A549 treated with dexamethasone at 1 μM for 4 hours (cell line): ENCODE measurements around the gene TRIM47. TPM values are rescaled to one million over a fixed set of nuclear protein-coding genes. Genes with fewer than 3 reads are reported as not detected.

Experiments used
- total RNA-seq: library from RNA; stranded (reverse); fragments of 200-300 nt; extraction: Qiagen RNA extraction; gene quantifications from 5 replicates; pipeline ENCODE4 v1.2.3, GENCODE V29; 2022

The TRIM47 gene
- total RNA-seq = 145 to 227 TPM (median 215 TPM) in 5 replicates

GRCh38 chr17:75878174-75878998, at the start of gene TRIM47:
Gene TRIM47 (minus strand): TSS chr17:75878581. CDS start chr17:75878548, 33 bp downstream.

DNA sequence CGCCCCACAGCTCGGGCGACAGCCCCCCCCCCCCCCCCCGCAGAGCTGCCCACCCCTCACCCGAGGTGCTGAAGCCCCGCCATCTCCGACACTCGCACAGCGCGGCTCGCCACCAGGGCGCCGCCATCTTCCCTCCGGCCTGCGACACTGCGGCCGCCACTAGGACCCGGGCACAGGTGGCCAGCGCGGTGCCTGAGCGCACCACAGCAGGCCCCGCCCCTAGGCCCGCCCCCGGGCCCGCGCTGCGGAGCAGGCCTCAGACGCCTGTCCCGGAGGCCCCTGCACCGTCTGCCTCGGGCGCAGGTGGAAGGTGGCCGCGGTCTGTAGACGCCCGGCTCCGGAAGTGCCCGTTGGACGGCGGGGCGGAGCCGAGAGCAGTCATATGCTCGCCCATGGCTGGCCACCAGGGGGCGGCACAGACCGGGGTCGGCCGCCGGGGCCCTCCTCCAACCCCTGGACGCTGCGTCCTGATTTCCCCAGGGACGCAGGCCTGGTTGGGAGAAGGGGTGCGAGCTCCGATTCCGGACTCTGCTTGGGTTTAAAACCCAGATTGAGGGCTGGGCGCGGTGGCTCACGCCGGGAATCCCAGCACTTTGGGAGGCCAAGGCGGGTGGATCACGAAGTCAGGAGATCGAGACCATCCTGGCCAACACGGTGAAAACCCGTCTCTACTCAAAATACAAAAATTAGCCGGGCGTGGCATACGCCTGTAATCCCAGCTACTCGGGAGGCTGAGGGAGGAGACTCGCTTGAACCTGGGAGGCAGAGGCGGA, 26.6 kb upstream of the TRIM47 start, which contains the start of gene MRPL38:
TSS of gene MRPL38 (minus strand) at position 136 of the 773 bp plus-strand sequence. CDS start at position 127, 9 bp downstream.

GRCh38 chr17:75896415-75897159, 18.2 kb upstream of the TRIM47 start, which contains the start of gene TRIM65:
Gene TRIM65 (minus strand): TSS chr17:75896951. CDS start chr17:75896937, 14 bp downstream.

GRCh38 chr17:75855310-75856061, 22.9 kb downstream of the TRIM47 start, which contains the start of gene WBP2:
Gene WBP2 (minus strand): TSS chr17:75855335. CDS start chr17:75855297, 38 bp downstream.

DNA sequence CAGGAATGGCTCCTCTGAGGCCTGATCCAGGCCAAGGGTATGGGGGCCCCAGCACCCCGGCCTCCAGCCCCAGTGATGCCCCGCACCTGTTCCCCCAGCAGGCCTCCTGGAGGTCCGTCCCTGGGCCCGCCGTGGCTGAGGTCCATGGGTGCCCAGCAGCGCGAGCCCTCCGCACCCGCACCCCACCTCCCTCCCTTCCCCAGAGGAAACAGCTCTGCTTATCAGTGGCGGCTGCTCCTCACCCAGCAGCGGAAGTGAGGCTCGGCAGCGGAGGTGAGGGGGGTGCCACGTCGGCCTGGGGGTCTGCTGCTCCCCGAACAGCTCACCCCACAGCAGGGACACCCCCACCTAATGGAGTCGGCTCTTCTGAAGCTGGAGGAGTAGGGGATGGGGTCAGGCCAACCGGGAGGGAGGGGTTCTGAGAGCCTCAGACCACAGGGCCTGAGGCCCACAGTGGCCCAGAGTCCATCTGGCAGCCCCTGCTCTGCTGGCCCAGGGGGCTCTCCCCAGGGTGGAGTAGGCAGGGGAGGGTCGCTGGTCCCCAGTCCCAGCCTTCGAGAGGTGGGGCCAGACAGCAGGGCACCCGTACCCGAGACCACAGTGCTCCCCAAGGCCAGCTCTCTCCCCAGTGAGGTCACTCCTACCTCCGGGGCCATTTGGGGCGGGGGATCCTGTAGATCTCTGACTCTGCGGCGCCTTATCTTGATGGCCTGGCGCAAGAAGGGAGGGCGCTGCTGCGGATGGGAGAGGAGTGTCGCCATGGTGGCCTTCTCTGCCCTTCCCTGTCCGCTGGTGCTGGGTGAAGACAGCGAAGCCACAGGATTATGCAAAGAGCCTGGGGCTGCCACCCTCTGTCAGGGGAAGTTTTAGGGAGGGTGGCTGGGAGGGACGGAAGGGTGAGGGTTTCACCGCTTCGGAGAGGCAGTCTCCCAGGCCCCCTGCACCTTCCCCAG, 34.5 kb downstream of the TRIM47 start, which contains the start of gene UNC13D:
TSS of gene UNC13D (minus strand) at position 828 of the 953 bp plus-strand sequence. CDS start at position 761, 67 bp downstream.

Other genes with a start within 250 kb of the TRIM47 start
- 0.71 to 1.1 TPM (median 1.0 TPM) in 5 replicates for gene SMIM5, start 245.1 kb downstream of the TRIM47 start, total RNA-seq
- 21.9 to 27.7 TPM (median 26.7 TPM) in 5 replicates for gene RECQL5, start 211.4 kb downstream of the TRIM47 start, total RNA-seq
- gene SAP30BP, start 211.2 kb downstream of the TRIM47 start, total RNA-seq = 121 to 138 TPM (median 123 TPM) in 5 replicates
- gene ITGB4, start 157.1 kb downstream of the TRIM47 start, total RNA-seq = 81.3 to 148 TPM (median 126 TPM) in 5 replicates
- gene GALK1, start 113.4 kb downstream of the TRIM47 start, total RNA-seq = 56.4 to 83.4 TPM (median 76.0 TPM) in 5 replicates
- 25.1 to 30.9 TPM (median 29.6 TPM) in 5 replicates for gene UNK, start 93.8 kb downstream of the TRIM47 start, total RNA-seq
- 3.2 to 6.9 TPM (median 6.3 TPM) in 5 replicates for gene UNC13D, start 34.2 kb downstream of the TRIM47 start, total RNA-seq
- 86.8 to 93.9 TPM (median 89.6 TPM) in 5 replicates for gene WBP2, start 23.2 kb downstream of the TRIM47 start, total RNA-seq
- gene TRIM65, start 18.4 kb upstream of the TRIM47 start, total RNA-seq = 24.6 to 40.6 TPM (median 35.3 TPM) in 5 replicates
- 78.3 to 135 TPM (median 120 TPM) in 5 replicates for gene MRPL38, start 26.3 kb upstream of the TRIM47 start, total RNA-seq
- gene FBF1, start 62.5 kb upstream of the TRIM47 start, total RNA-seq = 3.8 to 8.2 TPM (median 7.2 TPM) in 5 replicates
- gene ACOX1, start 100.6 kb upstream of the TRIM47 start, total RNA-seq = 15.4 to 19.6 TPM (median 18.6 TPM) in 5 replicates
- 20.4 to 22.4 TPM (median 22.0 TPM) in 5 replicates for gene TEN1, start 100.7 kb upstream of the TRIM47 start, total RNA-seq
- gene CDK3, start 122.3 kb upstream of the TRIM47 start, total RNA-seq = 1.3 to 4.7 TPM (median 4.1 TPM) in 5 replicates
- 12.7 to 19.5 TPM (median 17.8 TPM) in 5 replicates for gene EVPL, start 148.7 kb upstream of the TRIM47 start, total RNA-seq
- 70.7 to 88.6 TPM (median 85.9 TPM) in 5 replicates for gene SRP68, start 193.9 kb upstream of the TRIM47 start, total RNA-seq
- gene GALR2, start 196.2 kb upstream of the TRIM47 start, total RNA-seq = 0.54 to 1.8 TPM (median 1.7 TPM) in 5 replicates
- gene ZACN, start 200.6 kb upstream of the TRIM47 start, total RNA-seq = 0.08 to 0.39 TPM (median 0.20 TPM) in 5 replicates
- 52.7 to 68.6 TPM (median 61.2 TPM) in 5 replicates for gene EXOC7, start 225.2 kb upstream of the TRIM47 start, total RNA-seq